Neural cell (in vitro differentiated cells): Measurements from ENCODE around the gene SLC34A3. TPM values are rescaled to one million over a fixed set of nuclear protein-coding genes. Genes with fewer than 3 reads are reported as not detected.

Experiments used
- H2AFZ ChIP-seq: fragments of 200-600, 300-800 bp; sonication (generic), shearing (Covaris generic); 2 replicates; pipeline ENCODE4 v1.6.0; 2014; ENCODE audit warnings: low read depth, mild to moderate bottlenecking, antibody characterized with exemption, low read length, moderate library complexity
- H3F3A ChIP-seq: fragments of 200-600 bp; shearing (Covaris generic); 2 replicates; pipeline ENCODE4 v1.6.1; 2016; ENCODE audit warnings: mild to moderate bottlenecking, moderate library complexity, mixed read lengths, antibody characterized with exemption, low read length; ENCODE audit not compliant: insufficient read depth, poor library complexity, severe bottlenecking
- H3K27ac ChIP-seq: fragments of 200-600, 300-800 bp; sonication (generic), shearing (Covaris generic); 2 replicates; pipeline ENCODE4 v1.5.1; 2014; ENCODE audit warnings: mild to moderate bottlenecking, low read length, moderate library complexity
- H3K27me3 ChIP-seq: fragments of 300-800, 200-600 bp; sonication (generic), shearing (Covaris generic); 2 replicates; pipeline ENCODE4 v1.6.0; 2014; ENCODE audit warnings: mild to moderate bottlenecking, low read depth, low read length, moderate library complexity; ENCODE audit not compliant: insufficient read depth
- H3K36me3 ChIP-seq: fragments of 300-800, 200-600 bp; sonication (generic), shearing (Covaris generic); 2 replicates; pipeline ENCODE4 v1.5.1; 2014; ENCODE audit warnings: mild to moderate bottlenecking, antibody characterized with exemption, low read length, moderate library complexity; ENCODE audit not compliant: insufficient read depth
- H3K4me2 ChIP-seq: fragments of 300-800, 200-600 bp; sonication (generic), shearing (Covaris generic); 2 replicates; pipeline ENCODE4 v1.6.0; 2014; ENCODE audit warnings: mild to moderate bottlenecking, low read length
- H3K4me3 ChIP-seq: fragments of 300-800, 200-600 bp; sonication (generic), shearing (Covaris generic); 2 replicates; pipeline ENCODE4 v1.5.1; 2014; ENCODE audit warnings: mild to moderate bottlenecking, low read length, moderate library complexity
- H3K79me2 ChIP-seq: fragments of 200-600 bp; shearing (Covaris generic); replicated peaks from 2 replicates; pipeline ENCODE4 v1.6.0; 2014; ENCODE audit warnings: mild to moderate bottlenecking, low read length, moderate library complexity; ENCODE audit not compliant: insufficient read depth
- H3K9ac ChIP-seq: fragments of 300-800, 200-600 bp; sonication (generic), shearing (Covaris generic); 2 replicates; pipeline ENCODE4 v1.6.1; 2016; ENCODE audit warnings: mild to moderate bottlenecking, low read length, mixed read lengths
- H3K9me2 ChIP-seq: fragments of 200-600 bp; shearing (Covaris generic); 2 replicates; pipeline ENCODE4 v1.6.1; 2016; ENCODE audit warnings: mild to moderate bottlenecking, low read length, mixed read lengths; ENCODE audit not compliant: insufficient read depth
- H3K9me3 ChIP-seq: fragments of 200-600, 300-800 bp; sonication (generic), shearing (Covaris generic); 2 replicates; pipeline ENCODE4 v1.6.1; 2016; ENCODE audit warnings: mild to moderate bottlenecking, mixed run types, low read length, moderate library complexity, mixed read lengths
- H4K20me1 ChIP-seq: fragments of 200-600 bp; shearing (Covaris generic); 2 replicates; pipeline ENCODE4 v1.6.1; 2016; ENCODE audit warnings: mild to moderate bottlenecking, mixed run types; ENCODE audit not compliant: insufficient read depth
- EP300 ChIP-seq: fragments of 450-650 bp; conservative IDR thresholded peaks from 2 replicates; pipeline ENCODE4 v1.6.1; 2014; ENCODE audit warnings: antibody characterized with exemption, mild to moderate bottlenecking, moderate library complexity; ENCODE audit not compliant: poor library complexity, severe bottlenecking
- EZH2 ChIP-seq: fragments of 200-600, 300-800 bp; shearing (Covaris generic), sonication (generic); IDR thresholded peaks from 2 replicates; pipeline ENCODE4 v1.6.1; 2014; ENCODE audit warnings: antibody characterized with exemption, low read length, borderline replicate concordance, mild to moderate bottlenecking; ENCODE audit not compliant: insufficient read depth, poor library complexity, severe bottlenecking
- MXI1 ChIP-seq: fragments of 450-650 bp; conservative IDR thresholded peaks from 2 replicates; pipeline ENCODE4 v1.6.1; 2014; ENCODE audit warnings: antibody characterized with exemption, mild to moderate bottlenecking; ENCODE audit not compliant: poor library complexity, severe bottlenecking
- POLR2AphosphoS5 ChIP-seq: IDR thresholded peaks from 2 replicates; pipeline ENCODE4 v1.6.1; 2012
- RAD21 ChIP-seq: fragments of 450-650 bp; conservative IDR thresholded peaks from 2 replicates; pipeline ENCODE4 v1.6.1; 2014; ENCODE audit warnings: antibody characterized with exemption, mild to moderate bottlenecking, moderate library complexity
- SMC3 ChIP-seq: fragments of 450-650 bp; conservative IDR thresholded peaks from 2 replicates; pipeline ENCODE4 v1.6.1; 2014; ENCODE audit warnings: antibody characterized with exemption, mild to moderate bottlenecking, moderate library complexity; ENCODE audit not compliant: poor library complexity
- TAF1 ChIP-seq: IDR thresholded peaks from 2 replicates; pipeline ENCODE4 v1.6.1; 2012; ENCODE audit warnings: low read depth
- polyA plus RNA-seq: library from polyadenylated mRNA; depleted of rRNA; stranded (reverse); fragments of >200 nt; gene quantifications from 2 replicates; pipeline ENCODE4 v1.2.3, GENCODE V29; 2014
- TF ChIP-seq, protein P1 (sequence below): IDR thresholded peaks from 2 replicates; pipeline ENCODE4 v1.6.1; 2012; ENCODE audit warnings: borderline replicate concordance
- TF ChIP-seq, protein P2 (sequence below): fragments of 450-650 bp; IDR thresholded peaks from 2 replicates; pipeline ENCODE4 v1.5.1; 2014; ENCODE audit warnings: antibody characterized with exemption, mild to moderate bottlenecking, moderate library complexity; ENCODE audit not compliant: poor library complexity, severe bottlenecking

The SLC34A3 gene
- polyA plus RNA-seq, 1 donor from 2014 or later: 0.27 TPM

DNA sequence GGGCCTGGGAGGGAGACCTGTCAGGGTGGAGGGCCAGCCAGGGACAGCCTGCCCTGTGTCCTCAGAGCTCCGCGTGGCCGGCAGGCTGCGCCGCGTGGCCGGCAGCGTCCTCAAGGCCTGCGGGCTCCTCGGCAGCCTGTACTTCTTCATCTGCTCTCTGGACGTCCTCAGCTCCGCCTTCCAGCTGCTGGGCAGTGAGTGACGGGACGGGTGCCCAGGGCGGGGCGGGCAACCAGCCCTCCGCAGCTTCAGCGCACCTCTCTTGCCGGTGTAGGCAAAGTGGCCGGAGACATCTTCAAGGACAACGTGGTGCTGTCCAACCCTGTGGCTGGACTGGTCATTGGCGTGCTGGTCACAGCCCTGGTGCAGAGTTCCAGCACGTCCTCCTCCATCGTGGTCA, 1.8 kb downstream of the SLC34A3 start:
- H2AFZ ChIP-seq: no peak overlapping the region
- no peaks in the 10 kb centered on the region for H3F3A ChIP-seq
- no peaks in the 10 kb centered on the region for H3K36me3 ChIP-seq
- H3K4me2 ChIP-seq: no peak overlapping the region
- H3K9me3 ChIP-seq: no peaks in the 10 kb centered on the region
- TF ChIP-seq RAD21 (no peak), TAF1 (no peak), EP300 (no peak), EZH2 (no peak), SMC3 (no peak), POLR2AphosphoS5 (no peak), MXI1 (no peak)
- TF ChIP-seq, protein P1, sequence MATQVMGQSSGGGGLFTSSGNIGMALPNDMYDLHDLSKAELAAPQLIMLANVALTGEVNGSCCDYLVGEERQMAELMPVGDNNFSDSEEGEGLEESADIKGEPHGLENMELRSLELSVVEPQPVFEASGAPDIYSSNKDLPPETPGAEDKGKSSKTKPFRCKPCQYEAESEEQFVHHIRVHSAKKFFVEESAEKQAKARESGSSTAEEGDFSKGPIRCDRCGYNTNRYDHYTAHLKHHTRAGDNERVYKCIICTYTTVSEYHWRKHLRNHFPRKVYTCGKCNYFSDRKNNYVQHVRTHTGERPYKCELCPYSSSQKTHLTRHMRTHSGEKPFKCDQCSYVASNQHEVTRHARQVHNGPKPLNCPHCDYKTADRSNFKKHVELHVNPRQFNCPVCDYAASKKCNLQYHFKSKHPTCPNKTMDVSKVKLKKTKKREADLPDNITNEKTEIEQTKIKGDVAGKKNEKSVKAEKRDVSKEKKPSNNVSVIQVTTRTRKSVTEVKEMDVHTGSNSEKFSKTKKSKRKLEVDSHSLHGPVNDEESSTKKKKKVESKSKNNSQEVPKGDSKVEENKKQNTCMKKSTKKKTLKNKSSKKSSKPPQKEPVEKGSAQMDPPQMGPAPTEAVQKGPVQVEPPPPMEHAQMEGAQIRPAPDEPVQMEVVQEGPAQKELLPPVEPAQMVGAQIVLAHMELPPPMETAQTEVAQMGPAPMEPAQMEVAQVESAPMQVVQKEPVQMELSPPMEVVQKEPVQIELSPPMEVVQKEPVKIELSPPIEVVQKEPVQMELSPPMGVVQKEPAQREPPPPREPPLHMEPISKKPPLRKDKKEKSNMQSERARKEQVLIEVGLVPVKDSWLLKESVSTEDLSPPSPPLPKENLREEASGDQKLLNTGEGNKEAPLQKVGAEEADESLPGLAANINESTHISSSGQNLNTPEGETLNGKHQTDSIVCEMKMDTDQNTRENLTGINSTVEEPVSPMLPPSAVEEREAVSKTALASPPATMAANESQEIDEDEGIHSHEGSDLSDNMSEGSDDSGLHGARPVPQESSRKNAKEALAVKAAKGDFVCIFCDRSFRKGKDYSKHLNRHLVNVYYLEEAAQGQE: no peak
- TF ChIP-seq, protein P2, sequence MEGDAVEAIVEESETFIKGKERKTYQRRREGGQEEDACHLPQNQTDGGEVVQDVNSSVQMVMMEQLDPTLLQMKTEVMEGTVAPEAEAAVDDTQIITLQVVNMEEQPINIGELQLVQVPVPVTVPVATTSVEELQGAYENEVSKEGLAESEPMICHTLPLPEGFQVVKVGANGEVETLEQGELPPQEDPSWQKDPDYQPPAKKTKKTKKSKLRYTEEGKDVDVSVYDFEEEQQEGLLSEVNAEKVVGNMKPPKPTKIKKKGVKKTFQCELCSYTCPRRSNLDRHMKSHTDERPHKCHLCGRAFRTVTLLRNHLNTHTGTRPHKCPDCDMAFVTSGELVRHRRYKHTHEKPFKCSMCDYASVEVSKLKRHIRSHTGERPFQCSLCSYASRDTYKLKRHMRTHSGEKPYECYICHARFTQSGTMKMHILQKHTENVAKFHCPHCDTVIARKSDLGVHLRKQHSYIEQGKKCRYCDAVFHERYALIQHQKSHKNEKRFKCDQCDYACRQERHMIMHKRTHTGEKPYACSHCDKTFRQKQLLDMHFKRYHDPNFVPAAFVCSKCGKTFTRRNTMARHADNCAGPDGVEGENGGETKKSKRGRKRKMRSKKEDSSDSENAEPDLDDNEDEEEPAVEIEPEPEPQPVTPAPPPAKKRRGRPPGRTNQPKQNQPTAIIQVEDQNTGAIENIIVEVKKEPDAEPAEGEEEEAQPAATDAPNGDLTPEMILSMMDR: no peak
- H3K9ac ChIP-seq: no peak overlapping the region
- H4K20me1 ChIP-seq: no peaks in the 10 kb centered on the region
- H3K9me2 ChIP-seq: no peaks in the 10 kb centered on the region
- no peaks in the 10 kb centered on the region for H3K79me2 ChIP-seq
- H3K4me3 ChIP-seq: no peak overlapping the region
- H3K27me3 ChIP-seq: no peaks in the 10 kb centered on the region
- H3K27ac ChIP-seq: no peak overlapping the region

DNA sequence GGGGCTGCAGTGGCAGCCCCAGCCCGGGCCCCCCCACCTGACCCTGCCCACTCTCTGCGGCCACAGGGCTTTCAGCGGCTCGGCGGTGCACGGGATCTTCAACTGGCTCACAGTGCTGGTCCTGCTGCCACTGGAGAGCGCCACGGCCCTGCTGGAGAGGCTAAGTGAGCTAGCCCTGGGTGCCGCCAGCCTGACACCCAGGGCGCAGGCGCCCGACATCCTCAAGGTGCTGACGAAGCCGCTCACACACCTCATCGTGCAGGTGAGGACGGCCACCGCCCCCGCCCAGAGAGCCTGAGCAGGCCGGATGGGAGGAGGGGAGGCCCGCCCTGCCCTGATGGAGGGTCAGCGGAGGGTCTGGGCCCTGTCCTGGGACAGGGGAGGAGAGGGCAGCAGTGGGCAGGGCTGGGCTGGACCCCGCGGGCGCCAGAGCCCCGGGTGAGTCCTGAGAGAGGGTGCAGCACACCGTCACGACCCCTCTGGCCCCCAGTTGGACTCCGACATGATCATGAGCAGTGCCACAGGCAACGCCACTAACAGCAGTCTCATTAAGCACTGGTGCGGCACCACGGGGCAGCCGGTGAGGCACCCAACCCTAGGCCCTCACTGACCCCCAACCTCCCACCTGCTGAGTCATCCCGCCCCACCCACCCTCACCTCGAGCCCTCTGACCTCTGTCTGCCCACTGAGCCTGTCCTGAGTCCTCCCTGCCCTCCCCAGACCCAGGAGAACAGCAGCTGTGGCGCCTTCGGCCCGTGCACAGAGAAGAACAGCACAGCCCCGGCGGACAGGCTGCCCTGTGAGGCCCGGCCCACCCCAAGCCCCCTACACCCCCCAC, 2.7 kb downstream of the SLC34A3 start:
- H3K36me3 ChIP-seq: no peaks in the 10 kb centered on the region
- no peaks in the 10 kb centered on the region for H3F3A ChIP-seq
- no peaks in the 10 kb centered on the region for H3K9me3 ChIP-seq
- H3K4me2 ChIP-seq: no peak overlapping the region
- TF ChIP-seq, protein P2: no peak
- H3K9me2 ChIP-seq: no peaks in the 10 kb centered on the region
- no peak overlapping the region for H3K27ac ChIP-seq
- H2AFZ ChIP-seq: no peak overlapping the region
- no peak overlapping the region for H3K4me3 ChIP-seq
- H3K9ac ChIP-seq: no peak overlapping the region
- H3K27me3 ChIP-seq: no peaks in the 10 kb centered on the region
- H4K20me1 ChIP-seq: no peaks in the 10 kb centered on the region
- H3K79me2 ChIP-seq: no peaks in the 10 kb centered on the region
